Keratinocyte (primary cell): ENCODE measurements around the gene TSPEAR. TPM values are rescaled to one million over a fixed set of nuclear protein-coding genes. Genes with fewer than 3 reads are reported as not detected.

Experiments
- DNase-seq: peaks from one replicate; pipeline ENCODE4 v3.0.0-alpha.2; 2011; ENCODE audit warnings: low read depth, missing footprints, low spot score
- FAIRE-seq: peaks from 2 replicates; lab custom pipeline; 2011; peaks lifted over from hg19 to GRCh38; lab: Jason Lieb, UNC
- H2AFZ ChIP-seq: 2 replicates; pipeline ENCODE4 v1.6.0; 2012; ENCODE audit warnings: low read length, control low read depth, inconsistent platforms; ENCODE audit not compliant: control insufficient read depth
- H3K27ac ChIP-seq: 2 replicates; pipeline ENCODE4 v1.5.1; 2011; ENCODE audit warnings: low read length; ENCODE audit not compliant: control insufficient read depth, insufficient read depth
- H3K27me3 ChIP-seq: 3 replicates; pipeline ENCODE4 v1.6.0; 2011; ENCODE audit warnings: low read length; ENCODE audit not compliant: control insufficient read depth, insufficient read depth; ENCODE audit errors: extremely low read depth
- H3K36me3 ChIP-seq, 2 experiments: 2 replicates in 1 of 2; 3 replicates in 1 of 2; pipeline ENCODE4 v1.5.1; 2011; ENCODE audit warnings: low read length in 2 of 2, mild to moderate bottlenecking in 1 of 2; ENCODE audit not compliant: control insufficient read depth in 2 of 2, insufficient read depth in 2 of 2; ENCODE audit errors: extremely low read depth in 1 of 2
- H3K4me1 ChIP-seq: 3 replicates; pipeline ENCODE4 v1.5.1; 2011; ENCODE audit warnings: low read length; ENCODE audit not compliant: control insufficient read depth, insufficient read depth; ENCODE audit errors: extremely low read depth
- H3K4me2 ChIP-seq: 3 replicates; pipeline ENCODE4 v1.6.0; 2011; ENCODE audit warnings: low read depth, low read length; ENCODE audit not compliant: control insufficient read depth, insufficient read depth; ENCODE audit errors: extremely low read depth
- H3K4me3 ChIP-seq, 3 experiments: fragments of 200-600 bp in 1 of 3; sonication (generic) in 1 of 3; 2 replicates in 2 of 3; 3 replicates in 1 of 3; pipeline ENCODE4 v1.5.1; 2011 to 2016; ENCODE audit warnings: low read length in 3 of 3, mild to moderate bottlenecking in 3 of 3, control low read depth in 2 of 3, inconsistent platforms in 1 of 3, low read depth in 1 of 3, mixed read lengths in 1 of 3, mixed run types in 1 of 3, moderate library complexity in 1 of 3; ENCODE audit not compliant: control insufficient read depth in 2 of 3, insufficient read depth in 2 of 3; ENCODE audit errors: extremely low read depth in 1 of 3
- H3K79me2 ChIP-seq: 2 replicates; pipeline ENCODE4 v1.6.0; 2012; ENCODE audit warnings: low read length; ENCODE audit not compliant: control insufficient read depth, insufficient read depth
- H3K9ac ChIP-seq: 3 replicates; pipeline ENCODE4 v1.6.0; 2011; ENCODE audit warnings: low read length; ENCODE audit not compliant: control insufficient read depth, insufficient read depth; ENCODE audit errors: extremely low read depth
- H3K9me1 ChIP-seq: 3 replicates; pipeline ENCODE4 v1.6.0; 2011; ENCODE audit warnings: low read length; ENCODE audit not compliant: control insufficient read depth, insufficient read depth; ENCODE audit errors: extremely low read depth
- H3K9me3 ChIP-seq: 2 replicates; pipeline ENCODE4 v1.5.1; 2012; ENCODE audit warnings: low read depth, low read length; ENCODE audit not compliant: control insufficient read depth
- H4K20me1 ChIP-seq: 3 replicates; pipeline ENCODE4 v1.6.0; 2011; ENCODE audit warnings: low read length; ENCODE audit not compliant: control insufficient read depth, insufficient read depth; ENCODE audit errors: extremely low read depth
- CTCF ChIP-seq, 3 experiments: IDR thresholded peaks in 1 of 3; conservative IDR thresholded peaks in 1 of 3; optimal IDR thresholded peaks in 1 of 3; 2 replicates in 2 of 3; 3 replicates in 1 of 3; pipeline versions ENCODE3 to v1.5.1; 2011; ENCODE audit warnings: low read length in 3 of 3, mild to moderate bottlenecking in 3 of 3, moderate library complexity in 2 of 3, control low read depth in 1 of 3, inconsistent platforms in 1 of 3; ENCODE audit not compliant: insufficient read depth in 2 of 3; ENCODE audit errors: extremely low read depth in 1 of 3
- EZH2 ChIP-seq: IDR thresholded peaks from one replicate; pipeline ENCODE4 v1.6.1; 2012; ENCODE audit warnings: inconsistent platforms, mild to moderate bottlenecking, low read length, moderate library complexity
- dilution Hi-C: fragments of 300-500 bp; cut with MboI; formaldehyde crosslinking; loops from one replicate; pipeline ENCODE4 v1.7.0; 2020; ENCODE audit warnings: low sequenced_read_pairs; ENCODE audit not compliant: extremely low pct_ligation_motif_present
- polyA plus RNA-seq, 5 experiments: library from polyadenylated mRNA; depleted of rRNA in 3 of 5; stranded (reverse) in 3 of 5; stranded (forward) in 1 of 5; unstranded in 1 of 5; fragments of >200 nt; gene quantifications; 1 replicate in 1 of 5; 2 replicates in 3 of 5; 3 replicates in 1 of 5; pipeline versions ENCODE4 v1.2.1 to v1.2.3, GENCODE V29; 2011 to 2012; ENCODE audit warnings: missing spikeins in 2 of 5, low read depth in 1 of 5, low replicate concordance in 1 of 5

TSPEAR gene
- polyA plus RNA-seq, 1 donor (not counting 4 experiments of a cell fraction or from before 2014, with no cell fraction given) = 0.12 TPM

GRCh38 chr21:44527156-44527982, 184.0 kb downstream of the TSPEAR start:
- Histone ChIP-seq H3K79me2 (no peaks in the 10 kb centered on the region), H3K4me3 (no peak overlapping the region), H3K4me2 (no peak overlapping the region), H3K36me3 (no peaks in the 10 kb centered on the region), H3K9me1 (no peaks in the 10 kb centered on the region), H4K20me1 (no peaks in the 10 kb centered on the region), H3K27ac (no peak overlapping the region), H3K9ac (no peak overlapping the region), H3K9me3 (peaks cover 32% of the 10 kb centered on the region), H3K27me3 (no peaks in the 10 kb centered on the region), H2AFZ (no peak overlapping the region), H3K4me1 (no peaks in the 10 kb centered on the region)
- DNase-seq (no peak), FAIRE-seq (no peak)
- no peak for TF ChIP-seq EZH2
- TF ChIP-seq CTCF (optimal IDR thresholded peaks at IDR 0.05 in 1 of 3, IDR thresholded peaks at IDR 0.05 in 1 of 3, conservative IDR thresholded peaks at IDR 0.05 in 1 of 3; ENCODE audit: extremely low read depth in 1 of 3, insufficient read depth in 2 of 3, low read length in 3 of 3) = no peak
- dilution Hi-C loops = no loop called here

GRCh38 chr21:44526096-44526997, 185.0 kb downstream of the TSPEAR start:
- TF ChIP-seq CTCF (optimal IDR thresholded peaks at IDR 0.05 in 1 of 3, IDR thresholded peaks at IDR 0.05 in 1 of 3, conservative IDR thresholded peaks at IDR 0.05 in 1 of 3; ENCODE audit: extremely low read depth in 1 of 3, insufficient read depth in 2 of 3, low read length in 3 of 3) (no peak), EZH2 (no peak)
- no peak for FAIRE-seq
- dilution Hi-C loops = no loop called here

More at GRCh38 chr21:44526096-44526997, 185.0 kb downstream of the TSPEAR start:
- no peak for DNase-seq
- H3K4me2 ChIP-seq = no peak overlapping the region
- H3K36me3 ChIP-seq = no peaks in the 10 kb centered on the region
- no peak overlapping the region for H2AFZ ChIP-seq
- no peaks in the 10 kb centered on the region for H3K27me3 ChIP-seq
- H3K9me3 ChIP-seq = peaks cover 29% of the 10 kb centered on the region
- no peaks in the 10 kb centered on the region for H3K4me1 ChIP-seq
- no peak overlapping the region for H3K4me3 ChIP-seq
- H3K9me1 ChIP-seq = no peaks in the 10 kb centered on the region
- H3K79me2 ChIP-seq = no peaks in the 10 kb centered on the region
- H3K27ac ChIP-seq = no peak overlapping the region
- H4K20me1 ChIP-seq = no peaks in the 10 kb centered on the region
- H3K9ac ChIP-seq = no peak overlapping the region
